ENCODE results near the gene SETD1B. TPM values are rescaled to one million over a fixed set of nuclear protein-coding genes. Genes with fewer than 3 reads are reported as not detected.
"Not testable (repeated sequence)": the region's sequence is repeated elsewhere in the genome, so short reads cannot be mapped to it uniquely, and the experiment has no call there.

SETD1B gene
- total and polyA plus RNA-seq, 11 donors: 6.2 to 17.0 (median 9.3) TPM

- ATAC-seq (no peak), DNase-seq (no peak)
- intact Hi-C loops (cut with DNase I): no loop called here
- WGBS, 4 donors: 89 to 93% (median 90%) methylated on average over 6 of the region's 6 CpGs
- Histone ChIP-seq H3K9me3 (no peaks in the 10 kb centered on the region), H3K36me3 (no peaks in the 10 kb centered on the region), H3K4me3 (no peak overlapping the region), H3K4me1 (peaks cover 0 to 7% (median 0%) of the 10 kb centered on the region in 12 donors), H3K27me3 (no peaks in the 10 kb centered on the region), H3K27ac (no peak overlapping the region)
- TF ChIP-seq POLR2A (IDR thresholded peaks at IDR 0.05) (no peak), CTCF (IDR thresholded peaks at IDR 0.05) (no peak)
Observed at GRCh38 chr12:121875582-121875981, 71.8 kb downstream of the SETD1B start.

- H3K27ac ChIP-seq; H3K4me1 ChIP-seq; H3K9me3 ChIP-seq; DNase-seq; intact Hi-C loops (cut with DNase I); ATAC-seq; H3K4me3 ChIP-seq; H3K27me3 ChIP-seq; H3K36me3 ChIP-seq: not testable (repeated sequence)
- WGBS, 4 donors: 87 to 91% (median 90%) methylated on average over 8 of the region's 8 CpGs
Observed at GRCh38 chr12:121876080-121876447, 72.3 kb downstream of the SETD1B start.

Other genes with a start within 250 kb of the SETD1B start
- gene KDM2B, start 223.0 kb upstream of the SETD1B start, total RNA-seq: 10 to 100 TPM in 6 of 9 donors, 1 to 10 TPM in 3; 7.9 to 24.7 (median 11.9) TPM
- gene KDM2B, start 223.0 kb upstream of the SETD1B start, polyA plus RNA-seq: 1 to 10 TPM; 7.3 to 9.9 TPM
- gene ORAI1, start 177.5 kb upstream of the SETD1B start, total RNA-seq: 10 to 100 TPM in 4 of 9 donors, 1 to 10 TPM in 5; 6.9 to 15.7 (median 9.5) TPM
- 10 to 100 TPM in 1 of 2 donors, 1 to 10 TPM in 1; 4.5 to 18.8 TPM for gene ORAI1, start 177.5 kb upstream of the SETD1B start, polyA plus RNA-seq
- under 1 TPM in 5 of 9 donors, not detected in 4; 0.07 to 0.27 (median 0.20) TPM for gene MORN3, start 134.4 kb upstream of the SETD1B start, total RNA-seq
- gene MORN3, start 134.4 kb upstream of the SETD1B start, polyA plus RNA-seq: under 1 TPM; 0.08 to 0.18 TPM
- 10 to 100 TPM in 2 of 9 donors, 1 to 10 TPM in 7; 5.8 to 13.2 (median 7.6) TPM for gene TMEM120B, start 91.3 kb upstream of the SETD1B start, total RNA-seq
- gene TMEM120B, start 91.3 kb upstream of the SETD1B start, polyA plus RNA-seq: 10 to 100 TPM in 1 of 2 donors, 1 to 10 TPM in 1; 6.4 to 12.1 TPM
- 10 to 100 TPM; 18.8 to 45.2 (median 26.6) TPM for gene RHOF, start 10.3 kb upstream of the SETD1B start, total RNA-seq
- gene RHOF, start 10.3 kb upstream of the SETD1B start, polyA plus RNA-seq: 10 to 100 TPM; 18.8 to 23.8 TPM
- 1 to 10 TPM in 7 of 9 donors, under 1 TPM in 2; 0.36 to 2.2 (median 1.5) TPM for gene HPD, start 54.9 kb downstream of the SETD1B start, total RNA-seq
- gene HPD, start 54.9 kb downstream of the SETD1B start, polyA plus RNA-seq: 1 to 10 TPM in 1 of 2 donors, under 1 TPM in 1; 0.55 to 1.1 TPM
- 10 to 100 TPM; 28.8 to 47.8 (median 37.9) TPM for gene PSMD9, start 84.8 kb downstream of the SETD1B start, total RNA-seq
- gene PSMD9, start 84.8 kb downstream of the SETD1B start, polyA plus RNA-seq: 100 to 1,000 TPM in 1 of 2 donors, 10 to 100 TPM in 1; 24.8 to 133 TPM
- gene CFAP251, start 114.6 kb downstream of the SETD1B start, total RNA-seq: 1 to 10 TPM in 5 of 9 donors, under 1 TPM in 4; 0.60 to 8.0 (median 1.2) TPM
- 1 to 10 TPM; 1.4 to 2.2 TPM for gene CFAP251, start 114.6 kb downstream of the SETD1B start, polyA plus RNA-seq
- gene BCL7A, start 217.9 kb downstream of the SETD1B start, total RNA-seq: 10 to 100 TPM; 11.4 to 22.1 (median 14.3) TPM
- gene BCL7A, start 217.9 kb downstream of the SETD1B start, polyA plus RNA-seq: 10 to 100 TPM in 1 of 2 donors, 1 to 10 TPM in 1; 4.0 to 14.4 TPM

Measured in heart left ventricle (tissue), 16 donors.